GM12878 (cell line): Measurements from ENCODE around the gene ADAMTS19. TPM values are rescaled to one million over a fixed set of nuclear protein-coding genes. Genes with fewer than 3 reads are reported as not detected.

Experiments
- ATAC-seq: fragments of 200-7000 bp; cut with Tn5 transposase; 3 replicates; pipeline ENCODE4 v1.9.1; 2020; ENCODE audit warnings: mild to moderate bottlenecking, moderate library complexity
- BruUV-seq: library from RNA; stranded (reverse); fragments of 400-500 nt; replicated peaks from 2 replicates; lab custom pipeline; 2021; lab: Mats Ljungman, UMichigan
- CTCF ChIA-PET: fragments of 300-600 bp; sonication (Branson Sonifier 250); formaldehyde crosslinking; extraction: SDS; loops from one replicate; lab custom pipeline; 2021; ENCODE audit warnings: inconsistent platforms; lab: Yijun Ruan, JAX
- POLR2A ChIA-PET: fragments of 350-600 bp; formaldehyde crosslinking; extraction: SDS; loops from one replicate; lab custom pipeline; 2021; ENCODE audit warnings: inconsistent platforms; lab: Charles Lee
- RAD21 ChIA-PET: fragments of 300-600 bp; sonication (Branson Sonifier 250); formaldehyde crosslinking; loops from one replicate; lab custom pipeline; 2023; ENCODE audit warnings: antibody characterized with exemption; ENCODE audit not compliant: unreplicated experiment; lab: Charles Lee
- SMC1A ChIA-PET: fragments of 300-600 bp; sonication (Branson Sonifier 250); formaldehyde crosslinking; loops from one replicate; lab custom pipeline; 2023; ENCODE audit not compliant: unreplicated experiment, uncharacterized antibody; lab: Charles Lee
- DNase-seq: peaks from one replicate; pipeline ENCODE4 v3.0.0-alpha.2; 2011; ENCODE audit warnings: low read depth, low spot score
- FAIRE-seq: peaks from 3 replicates; lab custom pipeline; 2011; peaks lifted over from hg19 to GRCh38; lab: Jason Lieb, UNC
- H2AFZ ChIP-seq: 2 replicates; pipeline ENCODE4 v1.6.0; 2011; ENCODE audit warnings: low read depth, low read length, control low read depth; ENCODE audit not compliant: control insufficient read depth
- H3K27ac ChIP-seq: 2 replicates; pipeline ENCODE4 v1.5.1; 2011; ENCODE audit warnings: control low read depth; ENCODE audit not compliant: control insufficient read depth, insufficient read depth
- H3K27me3 ChIP-seq, 2 experiments: replicated peaks in 1 of 2; 2 replicates each; pipeline versions ENCODE4 v1.6.0 to v1.6.1; 2011; ENCODE audit warnings: low read length in 1 of 2; ENCODE audit not compliant: control insufficient read depth in 2 of 2, insufficient read depth in 2 of 2
- H3K36me3 ChIP-seq, 2 experiments: 2 replicates each; pipeline ENCODE4 v1.5.1; 2011; ENCODE audit warnings: low read length in 1 of 2; ENCODE audit not compliant: control insufficient read depth in 2 of 2, insufficient read depth in 2 of 2
- H3K4me1 ChIP-seq: 2 replicates; pipeline ENCODE4 v1.6.1; 2011; ENCODE audit warnings: mild to moderate bottlenecking, low read length, moderate library complexity, mixed read lengths; ENCODE audit not compliant: control insufficient read depth, insufficient read depth
- H3K4me2 ChIP-seq: 2 replicates; pipeline ENCODE4 v1.6.0; 2011; ENCODE audit warnings: control low read depth; ENCODE audit not compliant: control insufficient read depth, insufficient read depth
- H3K4me3 ChIP-seq: fragments of 200-600 bp; sonication (generic); 2 replicates; pipeline ENCODE4 v1.5.1; 2016
- H3K79me2 ChIP-seq: 2 replicates; pipeline ENCODE4 v1.6.0; 2011; ENCODE audit warnings: low read length; ENCODE audit not compliant: control insufficient read depth, insufficient read depth
- H3K9ac ChIP-seq: 2 replicates; pipeline ENCODE4 v1.8.0; 2011; ENCODE audit warnings: low read length, control low read depth, mixed read lengths; ENCODE audit not compliant: control insufficient read depth, insufficient read depth
- H3K9me3 ChIP-seq: replicated peaks from 3 replicates; pipeline ENCODE4 v1.5.1; 2011; ENCODE audit warnings: mild to moderate bottlenecking, low read length; ENCODE audit not compliant: control insufficient read depth, insufficient read depth
- H4K20me1 ChIP-seq: 2 replicates; pipeline ENCODE4 v1.6.0; 2011; ENCODE audit not compliant: control insufficient read depth, insufficient read depth
- CBFB ChIP-seq: IDR thresholded peaks from 2 replicates; pipeline ENCODE4 v1.6.1; 2016; ENCODE audit warnings: antibody characterized with exemption, low read depth
- CHD1 ChIP-seq: IDR thresholded peaks from 2 replicates; pipeline ENCODE4 v1.6.1; 2012; ENCODE audit warnings: low read depth, low read length, improper control_type of control experiment
- CREB1 ChIP-seq: IDR thresholded peaks from 2 replicates; pipeline ENCODE4 v1.6.1; 2012; ENCODE audit warnings: low read depth, mild to moderate bottlenecking, inconsistent platforms
- EGR1 ChIP-seq, 2 experiments: IDR thresholded peaks; 1 replicate in 1 of 2; 2 replicates in 1 of 2; pipeline ENCODE4 v1.6.1; 2011 to 2012; ENCODE audit warnings: low read depth in 2 of 2, low read length in 2 of 2, borderline replicate concordance in 1 of 2, mild to moderate bottlenecking in 1 of 2, moderate library complexity in 1 of 2
- GABPA ChIP-seq: IDR thresholded peaks from 2 replicates; pipeline ENCODE4 v1.6.1; 2014; ENCODE audit warnings: antibody characterized with exemption, low read depth, mild to moderate bottlenecking, inconsistent platforms
- HDGF ChIP-seq: fragments of 450-650 bp; IDR thresholded peaks from 2 replicates; pipeline ENCODE4 v1.6.1; 2016; ENCODE audit warnings: antibody characterized with exemption
- IKZF1 ChIP-seq: fragments of 450-650 bp; conservative IDR thresholded peaks from 2 replicates; pipeline ENCODE4 v1.6.1; 2017; ENCODE audit warnings: antibody characterized with exemption, mild to moderate bottlenecking
- IKZF2 ChIP-seq, 2 experiments: fragments of 450-650 bp; IDR thresholded peaks; 2 replicates each; pipeline ENCODE4 v1.6.1; 2017; ENCODE audit warnings: mild to moderate bottlenecking in 2 of 2, moderate library complexity in 2 of 2
- JUNB ChIP-seq: IDR thresholded peaks from 2 replicates; pipeline ENCODE4 v1.6.1; 2016; ENCODE audit warnings: antibody characterized with exemption, mild to moderate bottlenecking
- MTA2 ChIP-seq: fragments of 450-650 bp; IDR thresholded peaks from 2 replicates; pipeline ENCODE4 v1.6.1; 2016; ENCODE audit warnings: low read depth, mild to moderate bottlenecking, moderate library complexity
- MTA3 ChIP-seq: IDR thresholded peaks from 2 replicates; pipeline ENCODE4 v1.6.1; 2012; ENCODE audit warnings: low read length, inconsistent platforms, borderline replicate concordance
- NBN ChIP-seq: fragments of 450-650 bp; IDR thresholded peaks from 2 replicates; pipeline ENCODE4 v1.6.1; 2016
- NFYB ChIP-seq: IDR thresholded peaks from 2 replicates; pipeline ENCODE4 v1.6.1; 2011; ENCODE audit warnings: low read depth, mild to moderate bottlenecking, low read length, improper control_type of control experiment, moderate library complexity; ENCODE audit not compliant: insufficient read depth
- POLR2A ChIP-seq: IDR thresholded peaks from 2 replicates; pipeline ENCODE4 v1.6.1; 2011; ENCODE audit warnings: low read depth, mild to moderate bottlenecking, low read length
- RAD21 ChIP-seq: IDR thresholded peaks from 2 replicates; pipeline ENCODE4 v1.6.1; 2011; ENCODE audit warnings: mild to moderate bottlenecking, low read depth, low read length, moderate library complexity; ENCODE audit not compliant: insufficient read depth
- SIN3A ChIP-seq: IDR thresholded peaks from 2 replicates; pipeline ENCODE4 v1.6.1; 2012; ENCODE audit warnings: low read depth, low read length, improper control_type of control experiment
- SPI1 ChIP-seq: IDR thresholded peaks from 2 replicates; pipeline ENCODE4 v1.6.1; 2011; ENCODE audit warnings: low read depth, mild to moderate bottlenecking, low read length, moderate library complexity, borderline replicate concordance; ENCODE audit not compliant: insufficient read depth
- ZNF207 ChIP-seq: fragments of 450-650 bp; IDR thresholded peaks from 2 replicates; pipeline ENCODE4 v1.6.1; 2014; ENCODE audit warnings: antibody characterized with exemption, mild to moderate bottlenecking, borderline replicate concordance
- ZZZ3 ChIP-seq: IDR thresholded peaks from 2 replicates; pipeline ENCODE4 v1.6.1; 2011; ENCODE audit warnings: low read depth; ENCODE audit not compliant: control insufficient read depth, insufficient read length
- WGBS: methylation state at CpG from one replicate; pipeline ENCODE4 v1.1.6; 2016; ENCODE audit warnings: low lambda C conversion rate; ENCODE audit not compliant: insufficient replicate concordance, insufficient coverage; ENCODE audit errors: missing lambda C conversion rate; 5-methylcytosine and 5-hydroxymethylcytosine counted together
- in situ Hi-C: fragments of 300-500 bp; cut with MboI; formaldehyde crosslinking; loops from 9 replicates; pipeline ENCODE4 v1.14.3; 2018; ENCODE audit warnings: mixed read lengths
- intact Hi-C: fragments of 100-400 bp; cut with micrococcal nuclease; formaldehyde crosslinking; loops from one replicate; pipeline ENCODE4 v1.14.2; 2022; ENCODE audit not compliant: unreplicated experiment
- polyA plus RNA-seq, 11 experiments: library from polyadenylated mRNA; depleted of rRNA in 4 of 11; unstranded in 6 of 11; stranded (reverse) in 5 of 11; fragments of >200 nt; fragmentation: Nextera tagmentation in 4 of 11; fragmentation: Illumina TruSeq in 1 of 11; extraction: Ambion mirVana in 4 of 11; extraction: Trizol in 1 of 11; gene quantifications; 1 replicate in 1 of 11; 2 replicates in 10 of 11; pipeline versions ENCODE4 v1.2.1 to v1.2.3, GENCODE V29; 2011 to 2016; ENCODE audit warnings: inconsistent platforms in 2 of 11, missing spikeins in 2 of 11, low read depth in 1 of 11
- total RNA-seq, 4 experiments: library from RNA; depleted of rRNA in 3 of 4; stranded (reverse); fragments of >200 nt in 3 of 4; fragmentation: Illumina TruSeq in 1 of 4; extraction: Trizol in 1 of 4; gene quantifications; 2 replicates each; pipeline versions ENCODE4 v1.2.1 to v1.2.3, GENCODE V29; 2013 to 2021
- TF ChIP-seq, protein P1 (sequence below), 3 experiments: IDR thresholded peaks in 2 of 3; conservative IDR thresholded peaks in 1 of 3; 2 replicates each; pipeline ENCODE4 v1.5.1; 2011; ENCODE audit warnings: low read depth in 3 of 3, low read length in 3 of 3, mild to moderate bottlenecking in 3 of 3, control low read depth in 2 of 3, moderate library complexity in 2 of 3, inconsistent platforms in 1 of 3, mixed read lengths in 1 of 3; ENCODE audit not compliant: control insufficient read depth in 2 of 3, insufficient read depth in 1 of 3; ENCODE audit errors: extremely low read depth in 1 of 3
- TF ChIP-seq, protein P2 (sequence below): fragments of 450-650 bp; IDR thresholded peaks from 2 replicates; pipeline ENCODE4 v1.6.1; 2017; ENCODE audit warnings: mild to moderate bottlenecking

Gene ADAMTS19
- total and polyA plus RNA-seq, 10 of the 15 experiments (the other 5 are each of a cell fraction or from before 2014, with no cell fraction given), result not detected

DNA sequence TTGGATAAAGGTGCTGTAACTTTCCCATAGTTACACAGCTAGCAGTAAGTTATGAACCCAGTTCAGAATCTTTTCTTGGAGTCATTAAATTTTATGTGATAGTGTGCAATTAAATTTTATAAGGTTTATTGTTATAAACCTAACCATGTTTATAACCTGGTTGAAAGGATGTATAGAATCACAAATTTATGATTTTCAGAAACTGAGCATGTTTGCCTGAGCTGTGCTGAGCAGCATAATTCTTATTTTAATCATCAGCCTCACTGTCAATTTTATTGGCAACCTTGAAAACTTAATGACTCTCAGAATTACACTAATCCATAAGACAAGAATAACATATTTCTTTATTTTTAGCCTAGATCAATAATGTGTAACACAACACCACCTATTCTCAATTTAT, 46.9 kb downstream of the ADAMTS19 start (continued):
- no peak for TF ChIP-seq ZZZ3
- no peak for TF ChIP-seq IKZF2 (IDR thresholded peaks at IDR 0.05)

DNA sequence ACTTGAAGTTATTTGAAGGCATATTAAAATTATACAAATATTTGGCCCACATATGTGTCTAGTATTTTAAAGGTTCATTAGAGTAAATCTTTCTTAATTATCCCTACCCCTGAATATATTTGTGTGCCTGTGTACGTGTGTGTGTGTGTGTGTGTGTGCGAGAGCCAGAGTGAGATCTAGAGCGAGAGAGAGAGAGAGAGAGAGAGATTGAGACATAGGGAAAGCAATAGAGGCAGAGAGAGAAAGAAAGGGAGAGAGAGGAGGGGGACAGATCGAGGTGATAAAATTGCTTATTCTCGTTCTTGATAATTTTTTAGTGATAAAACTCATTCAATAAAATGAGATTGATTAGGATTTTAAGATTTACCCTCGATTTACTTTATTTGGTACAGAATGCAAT, 47.4 kb downstream of the ADAMTS19 start:
- DNase-seq (no peak), ATAC-seq (no peak), FAIRE-seq (no peak)
- H3K27me3 ChIP-seq, result no peaks in the 10 kb centered on the region
- POLR2A ChIA-PET, result no interaction called here
- TF ChIP-seq CREB1, result no peak
- TF ChIP-seq MTA3, result no peak
- TF ChIP-seq ZZZ3, result no peak
- no peak for TF ChIP-seq EGR1 (IDR thresholded peaks at IDR 0.05; ENCODE audit: borderline replicate concordance in 1 of 2, low read depth in 2 of 2, low read length in 2 of 2)
- no peak for TF ChIP-seq ZNF207
- TF ChIP-seq MTA2, result no peak
- TF ChIP-seq IKZF1, result no peak
- TF ChIP-seq SIN3A, result no peak
- TF ChIP-seq, protein P1, sequence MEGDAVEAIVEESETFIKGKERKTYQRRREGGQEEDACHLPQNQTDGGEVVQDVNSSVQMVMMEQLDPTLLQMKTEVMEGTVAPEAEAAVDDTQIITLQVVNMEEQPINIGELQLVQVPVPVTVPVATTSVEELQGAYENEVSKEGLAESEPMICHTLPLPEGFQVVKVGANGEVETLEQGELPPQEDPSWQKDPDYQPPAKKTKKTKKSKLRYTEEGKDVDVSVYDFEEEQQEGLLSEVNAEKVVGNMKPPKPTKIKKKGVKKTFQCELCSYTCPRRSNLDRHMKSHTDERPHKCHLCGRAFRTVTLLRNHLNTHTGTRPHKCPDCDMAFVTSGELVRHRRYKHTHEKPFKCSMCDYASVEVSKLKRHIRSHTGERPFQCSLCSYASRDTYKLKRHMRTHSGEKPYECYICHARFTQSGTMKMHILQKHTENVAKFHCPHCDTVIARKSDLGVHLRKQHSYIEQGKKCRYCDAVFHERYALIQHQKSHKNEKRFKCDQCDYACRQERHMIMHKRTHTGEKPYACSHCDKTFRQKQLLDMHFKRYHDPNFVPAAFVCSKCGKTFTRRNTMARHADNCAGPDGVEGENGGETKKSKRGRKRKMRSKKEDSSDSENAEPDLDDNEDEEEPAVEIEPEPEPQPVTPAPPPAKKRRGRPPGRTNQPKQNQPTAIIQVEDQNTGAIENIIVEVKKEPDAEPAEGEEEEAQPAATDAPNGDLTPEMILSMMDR (IDR thresholded peaks at IDR 0.05 in 2 of 3, conservative IDR thresholded peaks at IDR 0.05 in 1 of 3; ENCODE audit: control insufficient read depth in 2 of 3, extremely low read depth in 1 of 3, insufficient read depth in 1 of 3, low read depth in 3 of 3, low read length in 3 of 3), result no peak
- no peak for TF ChIP-seq CBFB
- TF ChIP-seq SPI1, result no peak
- TF ChIP-seq, protein P2, sequence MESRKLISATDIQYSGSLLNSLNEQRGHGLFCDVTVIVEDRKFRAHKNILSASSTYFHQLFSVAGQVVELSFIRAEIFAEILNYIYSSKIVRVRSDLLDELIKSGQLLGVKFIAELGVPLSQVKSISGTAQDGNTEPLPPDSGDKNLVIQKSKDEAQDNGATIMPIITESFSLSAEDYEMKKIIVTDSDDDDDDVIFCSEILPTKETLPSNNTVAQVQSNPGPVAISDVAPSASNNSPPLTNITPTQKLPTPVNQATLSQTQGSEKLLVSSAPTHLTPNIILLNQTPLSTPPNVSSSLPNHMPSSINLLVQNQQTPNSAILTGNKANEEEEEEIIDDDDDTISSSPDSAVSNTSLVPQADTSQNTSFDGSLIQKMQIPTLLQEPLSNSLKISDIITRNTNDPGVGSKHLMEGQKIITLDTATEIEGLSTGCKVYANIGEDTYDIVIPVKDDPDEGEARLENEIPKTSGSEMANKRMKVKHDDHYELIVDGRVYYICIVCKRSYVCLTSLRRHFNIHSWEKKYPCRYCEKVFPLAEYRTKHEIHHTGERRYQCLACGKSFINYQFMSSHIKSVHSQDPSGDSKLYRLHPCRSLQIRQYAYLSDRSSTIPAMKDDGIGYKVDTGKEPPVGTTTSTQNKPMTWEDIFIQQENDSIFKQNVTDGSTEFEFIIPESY, result no peak
- TF ChIP-seq CHD1, result no peak
- no peak for TF ChIP-seq HDGF
- TF ChIP-seq NBN, result no peak
- TF ChIP-seq POLR2A, result no peak
- no peak for TF ChIP-seq JUNB
- TF ChIP-seq NFYB, result no peak
- no peak for TF ChIP-seq RAD21
- no peak for TF ChIP-seq GABPA
- H3K9me3 ChIP-seq, result no peaks in the 10 kb centered on the region
- intact Hi-C loops (no loop called here), in situ Hi-C loops (no loop called here)
- WGBS, result 5% methylated on average over 6 of the region's 6 CpGs
- no peak overlapping the region for H3K27ac ChIP-seq
- H3K36me3 ChIP-seq, result no peaks in the 10 kb centered on the region
- H4K20me1 ChIP-seq, result no peaks in the 10 kb centered on the region
- SMC1A ChIA-PET, result no interaction called here
- no peak overlapping the region for H3K4me3 ChIP-seq
- no peaks in the 10 kb centered on the region for H3K79me2 ChIP-seq
- CTCF ChIA-PET, result no interaction called here
- H3K9ac ChIP-seq, result no peak overlapping the region
- no peak overlapping the region for H2AFZ ChIP-seq
- RAD21 ChIA-PET, result interaction anchor here (1.2 kb wide), 1 partner anchor 264 kb away, joined by 3 read pairs; no protein-coding TSS in a partner anchor
- H3K4me2 ChIP-seq, result no peak overlapping the region
- BruUV-seq, result no TSS peak
- H3K4me1 ChIP-seq, result no peaks in the 10 kb centered on the region
